GF-D8 (cell line): ENCODE measurements around the gene SEL1L.
"Not testable (repeated sequence)": the region's sequence is repeated elsewhere in the genome, so short reads cannot be mapped to it uniquely, and the experiment has no call there.

Source experiments
- DNase-seq: peaks from one replicate; lab custom pipeline; 2025; lab: John Stamatoyannopoulos, UW

SEL1L gene

GRCh38 chr14:81533536-81534343, at the start of gene SEL1L:
TSS of gene SEL1L (minus strand) at chr14:81533853. CDS start at chr14:81533744, 109 bp downstream.
- DNase-seq = peak; percentile 91

DNA sequence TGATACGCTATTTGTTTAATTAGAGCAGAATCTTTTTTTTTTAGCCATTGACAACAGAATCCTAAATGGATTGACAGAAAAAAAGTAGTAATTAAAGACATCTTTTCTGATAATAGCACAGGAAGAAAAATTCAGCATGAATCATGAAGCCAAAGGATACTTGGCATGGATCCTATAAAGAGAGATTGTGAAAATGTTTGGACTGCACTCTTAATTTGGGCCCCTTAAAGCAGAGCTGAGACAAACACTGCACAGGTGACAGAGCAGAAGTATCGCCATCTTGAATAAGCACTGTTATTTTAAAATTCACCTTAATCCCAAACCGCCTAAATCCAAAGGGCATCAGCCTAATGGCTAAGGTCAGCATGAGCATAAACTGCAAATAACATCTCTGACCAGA, 48.8 kb upstream of the SEL1L start:
- DNase-seq = no peak

DNA sequence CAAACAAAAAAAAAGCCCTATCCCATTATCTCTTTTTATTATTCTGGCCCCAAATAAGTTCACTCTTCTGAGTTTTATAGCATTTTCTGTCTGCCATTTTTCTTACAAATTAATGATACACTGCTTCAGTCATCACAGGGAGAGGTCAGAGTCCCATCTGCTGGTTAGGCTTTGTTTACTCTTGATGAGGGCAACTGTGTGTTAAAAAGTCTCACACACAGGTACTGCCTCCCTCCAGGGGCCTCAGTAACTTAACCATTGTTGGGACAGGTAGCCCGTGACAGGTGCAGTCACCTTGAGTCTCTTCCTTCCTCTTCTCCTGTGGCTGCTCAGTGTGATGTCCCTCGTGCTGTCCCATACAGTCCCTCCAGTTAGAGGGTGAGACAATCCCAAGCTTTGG, 45.5 kb upstream of the SEL1L start:
- DNase-seq = no peak

DNA sequence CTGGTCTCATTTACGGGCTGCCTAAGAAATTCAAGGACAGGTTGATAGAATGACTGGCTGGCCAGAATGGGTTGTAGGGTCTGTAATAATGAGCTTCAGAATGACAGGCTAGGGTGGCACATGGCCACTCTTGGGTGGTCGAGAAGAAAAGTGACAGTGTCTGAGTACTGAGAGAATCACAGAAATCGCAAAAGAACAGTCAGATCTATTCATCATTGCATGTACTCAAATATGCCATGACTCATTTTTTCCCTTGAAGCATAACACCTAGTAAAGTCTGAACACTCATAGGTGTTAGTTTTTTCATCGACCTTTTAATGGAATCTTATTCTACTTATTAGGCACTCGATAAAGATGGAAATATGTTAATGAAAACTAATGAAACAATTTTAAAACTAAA, 37.8 kb upstream of the SEL1L start:
- DNase-seq = no peak

DNA sequence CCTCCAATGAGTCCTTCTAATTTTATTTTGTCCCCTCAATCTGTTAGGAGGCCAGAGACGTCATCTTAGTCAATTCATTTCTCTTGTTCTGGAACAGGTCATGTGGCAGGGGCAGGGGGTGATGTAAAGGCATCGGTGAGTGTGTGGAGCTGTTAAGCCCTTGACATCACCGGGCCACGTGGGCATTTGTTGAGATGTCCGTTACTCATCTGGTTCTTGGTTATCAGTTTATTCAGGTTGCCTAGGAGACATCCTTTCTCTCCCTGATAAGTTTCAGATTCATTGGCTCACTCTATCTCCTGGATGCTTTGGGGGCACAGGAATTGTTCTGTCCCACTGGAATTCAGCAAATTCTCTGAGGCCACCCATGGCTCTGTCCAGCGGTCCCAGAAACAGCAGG, 33.6 kb upstream of the SEL1L start:
- no peak for DNase-seq

- no peak for DNase-seq
Measured at GRCh38 chr14:81565441-81566290, 32.0 kb upstream of the SEL1L start.

GRCh38 chr14:81562818-81563217, 29.2 kb upstream of the SEL1L start:
- DNase-seq = no peak

DNA sequence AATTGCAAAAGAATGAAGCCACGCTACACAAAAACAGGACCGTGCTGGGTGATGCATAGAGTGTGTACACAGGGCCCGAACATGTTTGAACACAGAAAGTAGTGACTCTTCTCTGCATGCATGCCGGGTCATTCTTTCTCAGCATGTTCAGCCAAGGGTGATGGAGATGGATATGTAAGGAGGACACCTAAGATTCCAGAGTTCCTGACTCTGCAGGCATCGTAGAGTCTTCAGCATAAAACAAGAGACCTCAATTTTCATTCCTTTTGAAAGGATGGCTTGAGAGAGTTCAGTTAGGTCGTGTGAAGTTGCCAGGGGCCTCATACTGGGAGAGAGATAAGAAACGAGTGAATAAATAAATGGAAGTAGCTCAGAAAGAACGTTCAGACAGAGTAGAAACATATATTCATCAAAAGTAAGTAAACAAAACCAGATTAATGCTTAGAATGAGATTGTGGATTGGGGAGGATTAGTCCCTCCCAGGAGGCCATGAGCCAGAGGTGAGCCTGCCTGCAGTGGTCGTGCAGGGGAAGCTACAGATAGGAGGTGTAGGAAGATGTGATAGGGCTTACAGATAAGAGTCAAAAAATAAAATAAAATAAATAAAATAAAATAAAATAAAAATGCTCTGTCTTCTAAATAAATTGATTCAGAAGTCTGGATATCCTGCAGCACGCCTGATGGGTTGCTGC, 27.6 kb upstream of the SEL1L start:
- DNase-seq = no peak

GRCh38 chr14:81559385-81559784, 25.7 kb upstream of the SEL1L start:
- DNase-seq = peak; percentile 11

GRCh38 chr14:81557146-81557545, 23.5 kb upstream of the SEL1L start:
- no peak for DNase-seq

- DNase-seq = no peak
Measured at GRCh38 chr14:81555684-81556083, 22.0 kb upstream of the SEL1L start.

DNA sequence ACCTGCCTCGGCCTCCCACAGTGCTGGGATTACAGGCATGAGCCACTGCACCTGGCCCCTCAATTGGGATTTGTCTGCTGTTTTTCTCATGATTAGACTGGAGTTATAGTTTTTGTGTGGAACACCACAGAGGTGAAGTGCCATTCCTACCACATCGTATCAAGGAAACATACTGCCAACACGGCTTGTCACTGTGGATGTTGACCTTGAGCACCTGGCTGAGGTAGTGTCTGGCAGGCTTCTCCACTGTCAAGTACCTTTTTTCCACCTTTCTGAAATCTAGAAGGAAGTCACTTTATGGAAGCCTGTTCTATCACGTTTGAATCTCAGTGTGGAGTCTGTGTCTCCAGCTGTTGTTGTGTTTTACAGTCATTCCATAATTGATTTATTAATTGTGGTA, 21.4 kb upstream of the SEL1L start:
- no peak for DNase-seq

- DNase-seq = no peak
Measured at GRCh38 chr14:81551471-81551870, 17.8 kb upstream of the SEL1L start.

DNA sequence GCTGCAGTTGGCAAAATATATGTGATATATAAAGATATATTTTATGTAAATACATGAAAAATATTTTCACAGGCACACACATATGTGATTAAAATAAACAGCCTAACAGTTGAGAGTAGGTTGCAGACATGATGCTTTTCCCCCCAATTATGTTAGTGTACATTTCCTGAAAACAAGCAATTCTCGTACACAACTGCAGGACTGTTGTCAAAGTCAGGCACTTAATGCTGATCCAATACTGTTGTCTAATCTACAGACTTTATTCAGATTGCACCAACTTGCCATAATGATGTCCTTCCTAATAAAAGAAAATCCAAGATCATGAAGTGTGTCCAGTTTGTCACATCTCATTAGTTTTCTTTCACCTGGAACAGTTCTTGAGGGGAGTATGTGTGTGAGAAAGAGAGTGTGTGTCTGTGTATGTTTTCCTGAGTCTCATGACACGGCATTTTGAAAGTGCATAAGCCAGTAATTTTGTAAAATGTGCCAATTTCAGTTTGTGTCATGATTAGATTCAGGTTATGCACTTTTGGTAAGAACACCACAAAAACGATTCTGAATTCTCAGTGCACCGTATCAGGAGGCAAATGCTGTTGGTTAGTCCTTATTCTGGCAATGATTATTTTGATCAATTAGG, 16.5 kb upstream of the SEL1L start:
- no peak for DNase-seq

DNA sequence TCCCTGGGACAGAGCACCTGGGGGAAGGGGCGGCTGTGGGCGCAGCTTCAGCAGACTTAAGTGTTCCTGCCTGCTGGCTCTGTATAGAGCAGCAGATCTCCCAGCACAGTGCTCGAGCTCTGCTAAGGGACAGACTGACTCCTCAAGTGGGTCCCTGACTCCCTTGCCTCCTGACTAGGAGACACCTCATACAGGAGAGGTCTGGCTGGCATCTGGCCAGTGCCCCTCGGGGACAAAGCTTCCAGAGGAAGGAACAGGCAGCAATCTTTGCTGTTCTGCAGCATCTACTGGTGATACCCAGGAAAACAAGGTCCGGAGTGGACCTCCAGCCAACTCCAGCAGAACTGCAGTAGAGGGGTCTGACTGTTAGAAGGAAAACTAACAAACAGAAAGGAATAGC, 7.6 kb upstream of the SEL1L start:
- DNase-seq = not testable (repeated sequence)

- DNase-seq = no peak
Measured at GRCh38 chr14:81537193-81537592, 3.5 kb upstream of the SEL1L start.

GRCh38 chr14:81536241-81536771, 2.7 kb upstream of the SEL1L start:
- no peak for DNase-seq

DNA sequence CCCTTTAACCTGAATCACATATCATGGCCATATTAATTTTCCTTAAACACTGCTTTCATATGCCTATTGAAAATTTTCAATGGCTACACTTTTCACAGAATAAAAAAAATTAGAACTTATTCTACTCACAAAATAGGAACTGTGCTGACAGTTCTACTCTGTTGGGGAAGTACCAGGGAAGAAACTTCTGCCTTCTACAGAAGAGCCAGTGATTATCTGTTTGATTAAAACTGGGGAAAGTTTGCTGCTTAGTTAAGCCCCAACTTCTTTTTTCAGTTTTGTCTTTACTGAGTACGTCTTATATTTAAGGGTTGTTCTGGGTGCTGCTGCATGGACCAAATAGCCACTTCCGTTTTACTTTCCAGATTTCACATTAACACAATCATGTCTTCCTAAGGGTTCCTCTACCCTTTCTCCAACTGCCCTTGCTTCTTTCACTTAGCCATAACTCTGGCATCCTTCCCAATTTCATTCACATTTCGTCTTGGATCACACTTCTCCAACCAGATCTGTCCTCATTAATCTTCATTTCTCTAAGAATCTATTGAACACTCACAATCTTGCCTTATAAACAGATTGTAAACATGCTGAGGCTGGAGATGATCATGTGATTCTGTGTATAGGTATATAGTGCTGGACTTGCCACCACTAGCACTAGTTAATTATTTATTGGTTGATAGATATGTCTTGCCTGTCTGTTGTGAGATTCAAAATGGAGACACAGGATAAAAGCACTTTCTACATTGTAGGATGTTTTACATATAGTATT, 1.9 kb upstream of the SEL1L start:
- no peak for DNase-seq

DNA sequence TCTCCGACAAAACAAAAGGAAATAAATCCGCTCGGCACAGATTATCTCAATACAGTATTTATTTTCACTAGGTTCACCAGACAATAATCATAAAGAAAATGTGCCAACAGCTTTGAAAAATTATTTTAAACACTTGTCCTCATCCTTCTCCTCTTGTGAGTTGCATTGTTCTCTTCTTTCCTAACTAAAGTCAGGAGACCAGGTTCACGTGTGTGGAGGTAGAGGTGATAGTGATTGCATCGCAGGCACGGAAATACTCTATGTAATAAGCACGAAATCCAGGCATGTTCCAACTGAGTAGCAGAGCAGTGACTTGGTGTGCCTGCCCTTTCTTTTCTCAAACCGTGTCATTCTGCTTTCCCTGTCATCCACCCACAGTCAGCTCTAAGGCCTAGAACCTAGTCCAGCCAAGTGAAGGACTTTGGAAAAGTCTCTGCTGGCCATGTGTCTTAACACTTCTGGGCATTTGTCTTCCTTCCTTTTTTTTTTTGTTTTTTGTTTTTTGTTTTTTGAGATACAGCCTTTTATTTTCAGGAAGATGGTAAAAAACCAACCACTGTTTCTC, 939 bp upstream of the SEL1L start:
- no peak for DNase-seq

DNA sequence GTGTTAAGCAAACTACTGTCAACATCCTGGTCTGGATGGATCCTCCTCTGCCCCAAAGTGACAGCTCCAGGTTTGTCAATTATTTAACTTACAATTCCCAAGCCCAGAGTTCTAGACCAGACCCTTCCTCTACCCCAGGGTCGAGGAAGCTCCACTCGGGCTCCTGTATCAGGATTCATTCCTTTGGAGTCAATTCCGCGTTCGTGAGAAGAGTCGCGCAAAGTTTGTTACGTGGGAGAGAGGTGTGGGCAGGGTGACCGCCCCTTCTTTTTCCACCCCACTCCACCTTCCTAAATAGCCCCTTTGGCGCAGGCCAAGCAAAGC, 479 bp downstream of the SEL1L start:
- DNase-seq = no peak

GRCh38 chr14:81529391-81529790, 4.3 kb downstream of the SEL1L start:
- no peak for DNase-seq
